SJCRH30 (cell line): Measurements from ENCODE around the gene IPO4. TPM values are rescaled to one million over a fixed set of nuclear protein-coding genes. Genes with fewer than 3 reads are reported as not detected.

Source experiments
- DNase-seq, 2 experiments: peaks; one replicate each; pipeline ENCODE4 v3.0.0-alpha.2; 2015 to 2020
- H3K27ac ChIP-seq: fragments of 250-450 bp; sonication (Bioruptor Pico); 2 replicates; pipeline ENCODE4 v1.5.1; 2020; ENCODE audit warnings: mild to moderate bottlenecking, moderate library complexity
- H3K27me3 ChIP-seq: fragments of 250-450 bp; sonication (Bioruptor Pico); 2 replicates; pipeline ENCODE4 v1.5.1; 2020; ENCODE audit warnings: mild to moderate bottlenecking, moderate library complexity
- H3K36me3 ChIP-seq: fragments of 250-450 bp; sonication (Bioruptor Pico); 2 replicates; pipeline ENCODE4 v1.5.1; 2020; ENCODE audit warnings: mild to moderate bottlenecking, moderate library complexity
- H3K4me1 ChIP-seq: fragments of 250-450 bp; sonication (Bioruptor Pico); 2 replicates; pipeline ENCODE4 v1.5.1; 2020; ENCODE audit warnings: mild to moderate bottlenecking, moderate library complexity
- H3K4me3 ChIP-seq: fragments of 250-450 bp; sonication (Bioruptor Pico); 2 replicates; pipeline ENCODE4 v1.5.1; 2020; ENCODE audit warnings: mild to moderate bottlenecking, moderate library complexity
- H3K9me3 ChIP-seq: fragments of 250-450 bp; sonication (Bioruptor Pico); replicated peaks from 2 replicates; pipeline ENCODE4 v1.5.1; 2020; ENCODE audit warnings: mild to moderate bottlenecking, moderate library complexity
- total RNA-seq: library from RNA; depleted of rRNA; stranded (reverse); fragments of >200 nt; shearing (Covaris generic); gene quantifications from 2 replicates; pipeline ENCODE4 v1.2.3, GENCODE V29; 2014

The IPO4 gene
- total RNA-seq, 1 experiment from 2014 or later: 60.0 TPM

- peaks cover 3% of the 10 kb centered on the region; the same call in 1 of the 2 replicates for H3K4me1 ChIP-seq
- H3K27ac ChIP-seq: no peak overlapping the region
- no peak for DNase-seq
- no peaks in the 10 kb centered on the region for H3K9me3 ChIP-seq
- no peak overlapping the region for H3K4me3 ChIP-seq
- H3K36me3 ChIP-seq: peaks cover 9% of the 10 kb centered on the region
- H3K27me3 ChIP-seq: no peaks in the 10 kb centered on the region
Measured at GRCh38 chr14:24145219-24145618, 43.4 kb downstream of the IPO4 start.

DNA sequence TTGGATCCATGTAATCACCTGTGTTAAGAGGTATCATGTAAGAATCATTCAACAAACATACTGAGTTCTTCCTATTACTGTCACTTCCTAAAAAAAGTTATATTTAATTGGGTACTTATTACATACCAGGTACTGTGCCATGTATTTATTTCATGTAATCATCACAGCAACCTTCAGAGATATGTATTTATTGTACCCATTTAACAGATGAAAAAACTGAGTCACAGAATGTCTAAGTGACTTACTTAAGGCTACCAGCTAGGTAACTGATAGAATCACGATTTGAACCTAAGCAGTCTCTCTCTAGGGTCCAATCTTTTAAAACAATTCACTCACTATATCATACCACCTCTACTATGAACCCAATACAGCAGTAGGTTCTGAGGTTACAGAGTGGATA, 44.2 kb downstream of the IPO4 start:
- H3K4me1 ChIP-seq: peaks cover 6% of the 10 kb centered on the region
- no peak overlapping the region for H3K4me3 ChIP-seq
- H3K27ac ChIP-seq: no peak overlapping the region
- H3K27me3 ChIP-seq: no peaks in the 10 kb centered on the region
- H3K36me3 ChIP-seq: peaks cover 7% of the 10 kb centered on the region
- DNase-seq: no peak
- no peaks in the 10 kb centered on the region for H3K9me3 ChIP-seq

- Histone ChIP-seq H3K36me3 (peaks cover 15% of the 10 kb centered on the region), H3K27ac (no peak overlapping the region), H3K4me3 (no peak overlapping the region), H3K4me1 (peaks cover 11% of the 10 kb centered on the region), H3K9me3 (no peaks in the 10 kb centered on the region), H3K27me3 (no peaks in the 10 kb centered on the region)
- no peak for DNase-seq
Measured at GRCh38 chr14:24143511-24143910, 45.1 kb downstream of the IPO4 start.

GRCh38 chr14:24141097-24141880, 47.3 kb downstream of the IPO4 start, which contains the start of gene EMC9:
Gene EMC9, minus strand, starts transcription at chr14:24141591. Its CDS starts 287 bp downstream, at chr14:24141304.
- H3K27ac ChIP-seq: peak within 1 kb of the TSS; percentile 99
- no peaks in the 10 kb centered on the region for H3K27me3 ChIP-seq
- peaks cover 29% of the 10 kb centered on the region for H3K36me3 ChIP-seq
- H3K9me3 ChIP-seq: no peaks in the 10 kb centered on the region
- H3K4me1 ChIP-seq: peaks cover 8% of the 10 kb centered on the region; the same call in 1 of the 2 replicates
- DNase-seq: peak; percentile 100
- peak within 1 kb of the TSS; percentile 84 for H3K4me3 ChIP-seq

DNA sequence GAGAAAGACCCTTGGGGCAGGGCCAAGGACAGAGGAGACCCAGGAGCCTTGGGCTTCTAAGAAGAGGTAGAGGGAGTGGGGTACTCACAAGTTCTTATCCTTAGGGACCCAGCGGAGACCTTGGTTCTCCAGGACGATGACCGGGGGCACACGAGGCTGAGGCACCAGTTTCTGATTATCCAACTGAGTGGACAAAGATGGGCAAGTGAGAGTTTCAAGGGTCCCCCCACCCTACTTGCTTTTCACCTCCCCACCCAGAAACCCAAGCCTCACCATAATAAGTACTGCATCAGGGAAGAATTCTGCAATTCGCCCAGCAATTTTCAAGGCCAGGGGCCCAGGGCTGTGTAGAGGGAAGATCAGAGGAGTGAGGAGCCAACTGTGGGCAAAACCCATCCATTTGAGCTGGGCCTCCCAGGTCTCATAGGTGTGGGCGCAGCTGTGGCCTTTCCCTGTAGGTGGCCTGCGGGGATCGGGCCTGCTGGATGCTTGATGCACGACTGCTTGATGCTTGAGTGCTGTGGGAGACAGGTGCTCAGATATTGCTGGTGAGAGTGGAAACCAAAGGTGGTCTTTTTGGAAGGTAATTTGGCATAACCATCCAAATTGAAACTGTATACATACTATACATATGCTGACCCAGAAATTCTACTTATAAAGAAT, 49.2 kb downstream of the IPO4 start:
- Histone ChIP-seq H3K27me3 (no peaks in the 10 kb centered on the region), H3K4me3 (peak overlapping the region; percentile 84), H3K9me3 (no peaks in the 10 kb centered on the region), H3K36me3 (peaks cover 30% of the 10 kb centered on the region), H3K4me1 (peaks cover 15% of the 10 kb centered on the region; the same call in 1 of the 2 replicates), H3K27ac (no peak overlapping the region; the same call in 1 of the 2 replicates)
- DNase-seq: peak in 1 of 2 experiments; percentile 31

- no peaks in the 10 kb centered on the region for H3K27me3 ChIP-seq
- H3K4me3 ChIP-seq: no peak overlapping the region
- H3K36me3 ChIP-seq: peaks cover 32% of the 10 kb centered on the region
- H3K4me1 ChIP-seq: peaks cover 15% of the 10 kb centered on the region; the same call in 1 of the 2 replicates
- H3K9me3 ChIP-seq: no peaks in the 10 kb centered on the region
- no peak for DNase-seq
- no peak overlapping the region for H3K27ac ChIP-seq
Measured at GRCh38 chr14:24138396-24139271, 50.0 kb downstream of the IPO4 start.

GRCh38 chr14:24137529-24138395, 50.9 kb downstream of the IPO4 start:
- no peak for DNase-seq
- H3K9me3 ChIP-seq: no peaks in the 10 kb centered on the region
- no peak overlapping the region for H3K4me3 ChIP-seq
- no peak overlapping the region for H3K27ac ChIP-seq
- H3K27me3 ChIP-seq: no peaks in the 10 kb centered on the region
- H3K36me3 ChIP-seq: peaks cover 35% of the 10 kb centered on the region
- H3K4me1 ChIP-seq: peaks cover 19% of the 10 kb centered on the region; the same call in 1 of the 2 replicates

DNA sequence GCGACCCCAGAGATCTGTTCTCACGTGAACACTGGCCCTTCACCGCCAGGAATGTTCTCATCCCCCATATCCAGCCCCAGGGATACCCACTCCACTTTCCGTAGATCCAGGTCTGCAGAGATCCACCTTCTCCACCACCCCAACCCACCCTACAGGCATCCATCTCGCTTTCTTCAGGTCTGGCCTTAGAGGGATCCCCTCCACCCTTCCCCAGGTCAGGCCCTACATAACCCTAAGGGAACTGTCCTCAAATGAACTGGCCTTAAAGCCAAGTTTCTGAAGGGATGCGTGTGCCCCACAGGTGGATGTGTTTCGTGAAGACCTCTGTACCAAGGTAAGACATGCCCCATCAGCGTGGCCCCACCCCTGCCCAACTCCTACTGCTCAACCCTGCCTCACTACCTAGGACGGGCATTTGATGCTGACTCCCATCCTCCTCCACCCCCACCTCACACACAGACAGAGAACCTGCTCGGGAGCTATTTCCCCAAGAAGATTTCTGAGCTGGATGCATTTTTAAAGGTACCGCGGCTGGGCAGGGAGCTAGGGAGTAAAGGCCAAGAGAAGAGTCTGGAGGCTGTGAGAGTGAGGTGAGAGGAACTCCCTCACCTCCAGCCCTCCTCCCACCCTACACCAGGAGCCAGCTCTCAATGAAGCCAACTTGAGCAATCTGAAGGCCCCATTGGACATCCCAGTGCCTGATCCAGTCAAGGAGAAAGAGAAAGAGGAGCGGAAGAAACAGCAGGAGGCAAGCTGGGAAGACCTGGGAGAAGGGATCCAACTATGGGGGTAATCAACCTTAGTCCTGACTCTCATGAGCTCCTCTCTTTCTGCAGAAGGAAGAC, 51.7 kb downstream of the IPO4 start:
- Histone ChIP-seq H3K4me1 (peaks cover 19% of the 10 kb centered on the region; the same call in 1 of the 2 replicates), H3K27ac (peak overlapping the region; percentile 52; the same call in 1 of the 2 replicates), H3K9me3 (no peaks in the 10 kb centered on the region), H3K4me3 (peak overlapping the region; percentile 83), H3K27me3 (no peaks in the 10 kb centered on the region), H3K36me3 (peaks cover 37% of the 10 kb centered on the region)
- DNase-seq: peak in 1 of 2 experiments; percentile 38

GRCh38 chr14:24135834-24136683, 52.6 kb downstream of the IPO4 start, which contains the start of gene PSME1:
Gene PSME1, plus strand, starts transcription at chr14:24136194. Its CDS starts 69 bp downstream, at chr14:24136263.
- DNase-seq: peak; percentile 93 to 95
- Histone ChIP-seq H3K36me3 (peaks cover 41% of the 10 kb centered on the region), H3K27ac (peak within 1 kb of the TSS; percentile 52; the same call in 1 of the 2 replicates), H3K9me3 (no peaks in the 10 kb centered on the region), H3K27me3 (no peaks in the 10 kb centered on the region), H3K4me1 (peaks cover 19% of the 10 kb centered on the region; the same call in 1 of the 2 replicates), H3K4me3 (peak within 1 kb of the TSS; percentile 83)

DNA sequence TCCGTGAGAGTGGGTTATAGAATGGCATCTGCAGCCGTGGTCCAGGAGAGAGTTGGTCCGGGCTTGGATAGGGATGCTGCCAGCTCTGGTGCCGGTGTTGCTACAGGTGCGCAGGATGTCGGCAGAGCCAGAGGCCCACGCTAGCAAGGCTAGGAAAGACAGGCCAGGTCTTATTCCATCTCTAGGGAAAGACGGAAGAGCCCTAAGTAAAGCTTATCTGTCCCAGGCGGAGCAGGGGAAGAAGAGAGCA, 53.1 kb downstream of the IPO4 start:
- H3K27ac ChIP-seq: peak overlapping the region; percentile 3; the same call in 1 of the 2 replicates
- no peak for DNase-seq
- H3K4me1 ChIP-seq: peaks cover 24% of the 10 kb centered on the region
- no peaks in the 10 kb centered on the region for H3K27me3 ChIP-seq
- H3K36me3 ChIP-seq: peaks cover 41% of the 10 kb centered on the region
- H3K4me3 ChIP-seq: peak overlapping the region; percentile 83
- H3K9me3 ChIP-seq: no peaks in the 10 kb centered on the region

- DNase-seq: no peak
- Histone ChIP-seq H3K9me3 (no peaks in the 10 kb centered on the region), H3K27ac (no peak overlapping the region), H3K27me3 (no peaks in the 10 kb centered on the region), H3K4me3 (no peak overlapping the region), H3K4me1 (peaks cover 24% of the 10 kb centered on the region), H3K36me3 (peaks cover 28% of the 10 kb centered on the region)
Measured at GRCh38 chr14:24133735-24134134, 54.9 kb downstream of the IPO4 start.

DNA sequence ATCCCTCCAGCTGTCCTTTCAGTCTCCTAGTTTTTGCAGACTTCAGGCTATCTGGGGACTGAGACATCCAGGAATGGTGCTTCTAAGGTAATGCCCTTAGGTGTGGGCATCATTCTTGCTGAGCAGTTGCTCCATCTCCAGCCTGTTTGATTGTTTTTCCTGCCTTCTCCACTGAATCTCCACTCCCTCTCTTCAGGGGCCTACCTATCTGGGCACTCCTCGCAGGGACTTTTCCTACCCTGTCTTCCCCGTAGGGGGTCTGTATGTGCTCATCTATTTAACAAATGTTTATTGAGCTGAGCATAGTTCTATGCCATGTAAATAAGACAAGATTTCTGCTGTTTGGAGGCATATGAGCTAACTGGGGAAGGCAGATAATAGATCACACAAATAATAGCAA, 55.6 kb downstream of the IPO4 start:
- H3K27me3 ChIP-seq: no peaks in the 10 kb centered on the region
- peaks cover 20% of the 10 kb centered on the region for H3K36me3 ChIP-seq
- H3K4me3 ChIP-seq: peak overlapping the region; percentile 94
- no peaks in the 10 kb centered on the region for H3K9me3 ChIP-seq
- peaks cover 24% of the 10 kb centered on the region for H3K4me1 ChIP-seq
- DNase-seq: no peak
- no peak overlapping the region; the same call in 1 of the 2 replicates for H3K27ac ChIP-seq
